ENCODE data around the gene TMED8.

- TF ChIP-seq GABPA (IDR thresholded peaks at IDR 0.05 in 1 of 2, conservative IDR thresholded peaks at IDR 0.05 in 1 of 2) (no peak), TAF1 (conservative IDR thresholded peaks at IDR 0.05) (no peak), MAX (IDR thresholded peaks at IDR 0.05) (no peak), SP1 (IDR thresholded peaks at IDR 0.05) (no peak), NR2F2 (IDR thresholded peaks at IDR 0.05) (no peak), ATF3 (IDR thresholded peaks at IDR 0.05) (no peak), ZBTB33 (IDR thresholded peaks at IDR 0.05) (no peak)
- TF ChIP-seq, protein P1, sequence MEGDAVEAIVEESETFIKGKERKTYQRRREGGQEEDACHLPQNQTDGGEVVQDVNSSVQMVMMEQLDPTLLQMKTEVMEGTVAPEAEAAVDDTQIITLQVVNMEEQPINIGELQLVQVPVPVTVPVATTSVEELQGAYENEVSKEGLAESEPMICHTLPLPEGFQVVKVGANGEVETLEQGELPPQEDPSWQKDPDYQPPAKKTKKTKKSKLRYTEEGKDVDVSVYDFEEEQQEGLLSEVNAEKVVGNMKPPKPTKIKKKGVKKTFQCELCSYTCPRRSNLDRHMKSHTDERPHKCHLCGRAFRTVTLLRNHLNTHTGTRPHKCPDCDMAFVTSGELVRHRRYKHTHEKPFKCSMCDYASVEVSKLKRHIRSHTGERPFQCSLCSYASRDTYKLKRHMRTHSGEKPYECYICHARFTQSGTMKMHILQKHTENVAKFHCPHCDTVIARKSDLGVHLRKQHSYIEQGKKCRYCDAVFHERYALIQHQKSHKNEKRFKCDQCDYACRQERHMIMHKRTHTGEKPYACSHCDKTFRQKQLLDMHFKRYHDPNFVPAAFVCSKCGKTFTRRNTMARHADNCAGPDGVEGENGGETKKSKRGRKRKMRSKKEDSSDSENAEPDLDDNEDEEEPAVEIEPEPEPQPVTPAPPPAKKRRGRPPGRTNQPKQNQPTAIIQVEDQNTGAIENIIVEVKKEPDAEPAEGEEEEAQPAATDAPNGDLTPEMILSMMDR (IDR thresholded peaks at IDR 0.05; ENCODE audit: low read depth, low read length, missing input control) = no peak
- TF ChIP-seq, protein P2, sequence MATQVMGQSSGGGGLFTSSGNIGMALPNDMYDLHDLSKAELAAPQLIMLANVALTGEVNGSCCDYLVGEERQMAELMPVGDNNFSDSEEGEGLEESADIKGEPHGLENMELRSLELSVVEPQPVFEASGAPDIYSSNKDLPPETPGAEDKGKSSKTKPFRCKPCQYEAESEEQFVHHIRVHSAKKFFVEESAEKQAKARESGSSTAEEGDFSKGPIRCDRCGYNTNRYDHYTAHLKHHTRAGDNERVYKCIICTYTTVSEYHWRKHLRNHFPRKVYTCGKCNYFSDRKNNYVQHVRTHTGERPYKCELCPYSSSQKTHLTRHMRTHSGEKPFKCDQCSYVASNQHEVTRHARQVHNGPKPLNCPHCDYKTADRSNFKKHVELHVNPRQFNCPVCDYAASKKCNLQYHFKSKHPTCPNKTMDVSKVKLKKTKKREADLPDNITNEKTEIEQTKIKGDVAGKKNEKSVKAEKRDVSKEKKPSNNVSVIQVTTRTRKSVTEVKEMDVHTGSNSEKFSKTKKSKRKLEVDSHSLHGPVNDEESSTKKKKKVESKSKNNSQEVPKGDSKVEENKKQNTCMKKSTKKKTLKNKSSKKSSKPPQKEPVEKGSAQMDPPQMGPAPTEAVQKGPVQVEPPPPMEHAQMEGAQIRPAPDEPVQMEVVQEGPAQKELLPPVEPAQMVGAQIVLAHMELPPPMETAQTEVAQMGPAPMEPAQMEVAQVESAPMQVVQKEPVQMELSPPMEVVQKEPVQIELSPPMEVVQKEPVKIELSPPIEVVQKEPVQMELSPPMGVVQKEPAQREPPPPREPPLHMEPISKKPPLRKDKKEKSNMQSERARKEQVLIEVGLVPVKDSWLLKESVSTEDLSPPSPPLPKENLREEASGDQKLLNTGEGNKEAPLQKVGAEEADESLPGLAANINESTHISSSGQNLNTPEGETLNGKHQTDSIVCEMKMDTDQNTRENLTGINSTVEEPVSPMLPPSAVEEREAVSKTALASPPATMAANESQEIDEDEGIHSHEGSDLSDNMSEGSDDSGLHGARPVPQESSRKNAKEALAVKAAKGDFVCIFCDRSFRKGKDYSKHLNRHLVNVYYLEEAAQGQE (IDR thresholded peaks at IDR 0.05) = no peak
Measured at GRCh38 chr14:77342726-77343397, 34.0 kb downstream of the TMED8 start.

Data from liver (tissue), 3 donors.